Immature natural killer cell (primary cell): ENCODE measurements around the gene PICALM. TPM values are rescaled to one million over a fixed set of nuclear protein-coding genes. Genes with fewer than 3 reads are reported as not detected.
"Not testable (repeated sequence)": the region's sequence is repeated elsewhere in the genome, so short reads cannot be mapped to it uniquely, and the experiment has no call there.

Source experiments
- DNase-seq, 3 donors: peaks; one replicate each; pipeline ENCODE4 v3.0.0; 2022; ENCODE audit warnings: mixed read lengths in 1 of 3
- H3K27ac Mint-ChIP-seq, 6 donors: one replicate each; pipeline ENCODE4 v1.8.0; 2020; ENCODE audit warnings: mixed read lengths in 6 of 6, mild to moderate bottlenecking in 5 of 6, inconsistent platforms in 4 of 6, moderate library complexity in 3 of 6
- H3K27me3 Mint-ChIP-seq, 3 donors: one replicate each; pipeline ENCODE4 v1.8.0; 2020 to 2021; ENCODE audit warnings: low read depth in 3 of 3, mild to moderate bottlenecking in 3 of 3, mixed read lengths in 3 of 3, moderate library complexity in 3 of 3, inconsistent platforms in 1 of 3
- H3K36me3 Mint-ChIP-seq, 3 donors: one replicate each; pipeline ENCODE4 v1.8.0; 2020; ENCODE audit warnings: mixed read lengths in 3 of 3, inconsistent platforms in 2 of 3, mild to moderate bottlenecking in 2 of 3
- H3K4me1 Mint-ChIP-seq, 2 donors: one replicate each; pipeline ENCODE4 v1.8.0; 2020; ENCODE audit warnings: inconsistent platforms in 2 of 2, mild to moderate bottlenecking in 2 of 2, mixed read lengths in 2 of 2, moderate library complexity in 1 of 2
- H3K4me3 Mint-ChIP-seq, 5 donors: one replicate each; pipeline ENCODE4 v1.8.0; 2020; ENCODE audit warnings: mild to moderate bottlenecking in 5 of 5, mixed read lengths in 5 of 5, inconsistent platforms in 3 of 5, moderate library complexity in 3 of 5
- H3K9me3 Mint-ChIP-seq, 6 donors: one replicate each; pipeline ENCODE4 v1.8.0; 2020; ENCODE audit warnings: mild to moderate bottlenecking in 6 of 6, mixed read lengths in 6 of 6, inconsistent platforms in 4 of 6, moderate library complexity in 3 of 6
- polyA plus RNA-seq, 3 donors: library from polyadenylated mRNA; unstranded; fragments of 300-500 nt; fragmentation: Illumina TruSeq; gene quantifications; one replicate each; pipeline ENCODE4 v1.2.3, GENCODE V29; 2021

Gene PICALM
- polyA plus RNA-seq, 3 donors from 2014 or later: 20.8 to 39.4 (median 22.4) TPM

- not testable (repeated sequence) for H3K27ac Mint-ChIP-seq
These were observed 142.2 kb downstream of the PICALM start for GRCh38 chr11:85926653-85927214.

GRCh38 chr11:85923455-85923854, 145.4 kb downstream of the PICALM start:
- H3K4me3 Mint-ChIP-seq: no peak overlapping the region
- DNase-seq: no peak
- H3K27ac Mint-ChIP-seq: no peak overlapping the region

More at GRCh38 chr11:85926653-85927214, 142.2 kb downstream of the PICALM start:
- not testable (repeated sequence) for DNase-seq, H3K4me3 Mint-ChIP-seq, H3K36me3 Mint-ChIP-seq, H3K9me3 Mint-ChIP-seq, H3K4me1 Mint-ChIP-seq
- peaks cover 0 to 19% (median 16%) of the 10 kb centered on the region in 3 donors for H3K27me3 Mint-ChIP-seq

GRCh38 chr11:85922367-85922766, 146.5 kb downstream of the PICALM start:
- no peak overlapping the region for H3K27ac Mint-ChIP-seq
- H3K36me3 Mint-ChIP-seq: no peaks in the 10 kb centered on the region
- H3K9me3 Mint-ChIP-seq: peaks cover 0 to 1% (median 0%) of the 10 kb centered on the region in 6 donors
- no peaks in the 10 kb centered on the region for H3K4me1 Mint-ChIP-seq
- H3K4me3 Mint-ChIP-seq: no peak overlapping the region
- DNase-seq: no peak
- peaks cover 0 to 4% (median 4%) of the 10 kb centered on the region in 3 donors for H3K27me3 Mint-ChIP-seq

More at GRCh38 chr11:85923455-85923854, 145.4 kb downstream of the PICALM start:
- Mint-ChIP-seq H3K9me3 (peaks cover 0 to 1% (median 0%) of the 10 kb centered on the region in 6 donors), H3K36me3 (no peaks in the 10 kb centered on the region), H3K4me1 (no peaks in the 10 kb centered on the region), H3K27me3 (peaks cover 0 to 13% (median 7%) of the 10 kb centered on the region in 3 donors)

- Mint-ChIP-seq H3K27me3 (peaks cover 0 to 7% (median 1%) of the 10 kb centered on the region in 3 donors), H3K27ac (no peak overlapping the region), H3K4me3 (no peak overlapping the region), H3K9me3 (no peaks in the 10 kb centered on the region), H3K4me1 (no peaks in the 10 kb centered on the region), H3K36me3 (peaks cover 0 to 9% (median 0%) of the 10 kb centered on the region in 3 donors)
- DNase-seq: no peak
These were observed 149.7 kb downstream of the PICALM start for GRCh38 chr11:85918910-85919794.

GRCh38 chr11:85914425-85914824, 154.5 kb downstream of the PICALM start:
- H3K4me3 Mint-ChIP-seq: no peak overlapping the region
- peaks cover 2 to 3% (median 2%) of the 10 kb centered on the region in 3 donors for H3K27me3 Mint-ChIP-seq
- H3K36me3 Mint-ChIP-seq: peaks cover 0 to 9% (median 0%) of the 10 kb centered on the region in 3 donors
- DNase-seq: no peak
- H3K9me3 Mint-ChIP-seq: no peaks in the 10 kb centered on the region
- no peaks in the 10 kb centered on the region for H3K4me1 Mint-ChIP-seq
- no peak overlapping the region for H3K27ac Mint-ChIP-seq

- no peak for DNase-seq
- H3K27me3 Mint-ChIP-seq: peaks cover 2 to 3% (median 3%) of the 10 kb centered on the region in 3 donors
- no peaks in the 10 kb centered on the region for H3K9me3 Mint-ChIP-seq
- no peaks in the 10 kb centered on the region for H3K4me1 Mint-ChIP-seq
- H3K4me3 Mint-ChIP-seq: no peak overlapping the region
- no peak overlapping the region for H3K27ac Mint-ChIP-seq
- H3K36me3 Mint-ChIP-seq: peaks cover 0 to 9% (median 0%) of the 10 kb centered on the region in 3 donors
These were observed 155.4 kb downstream of the PICALM start for GRCh38 chr11:85913513-85913912.

- DNase-seq: no peak
- peaks cover 2 to 3% (median 3%) of the 10 kb centered on the region in 3 donors for H3K27me3 Mint-ChIP-seq
- H3K4me3 Mint-ChIP-seq: no peak overlapping the region
- no peaks in the 10 kb centered on the region for H3K9me3 Mint-ChIP-seq
- peaks cover 0 to 9% (median 0%) of the 10 kb centered on the region in 3 donors for H3K36me3 Mint-ChIP-seq
- H3K4me1 Mint-ChIP-seq: no peaks in the 10 kb centered on the region
- H3K27ac Mint-ChIP-seq: no peak overlapping the region
These were observed 156.5 kb downstream of the PICALM start for GRCh38 chr11:85912414-85912813.

Other genes with a start within 250 kb of the PICALM start
- gene CCDC83, start 213.7 kb downstream of the PICALM start, polyA plus RNA-seq: not detected
- gene EED, start 175.7 kb upstream of the PICALM start, polyA plus RNA-seq: 10 to 100 TPM in 1 of 3 donors, 1 to 10 TPM in 2; 1.6 to 15.6 (median 8.3) TPM
- 100 to 1,000 TPM in 1 of 3 donors, 10 to 100 TPM in 2; 80.6 to 108 (median 87.6) TPM for gene HIKESHI, start 233.2 kb upstream of the PICALM start, polyA plus RNA-seq